Measurements from ENCODE around the gene PARVA. TPM values are rescaled to one million over a fixed set of nuclear protein-coding genes. Genes with fewer than 3 reads are reported as not detected.
"Not testable (repeated sequence)": the region's sequence is repeated elsewhere in the genome, so short reads cannot be mapped to it uniquely, and the experiment has no call there.

The PARVA gene
- total RNA-seq, 2 donors from 2014 or later = not detected

GRCh38 chr11:12518606-12519385 lies 141.4 kb downstream of the PARVA start:
- H3K36me3 Mint-ChIP-seq (ENCODE audit: insufficient read depth in 2 of 2) = no peaks in the 10 kb centered on the region
- DNase-seq = no peak
- ATAC-seq (replicated peaks in 1 of 2) = no peak
- no peaks in the 10 kb centered on the region for H3K27me3 Mint-ChIP-seq (ENCODE audit: low read depth)
- no peaks in the 10 kb centered on the region for H3K9me3 Mint-ChIP-seq
- H3K27ac Mint-ChIP-seq = no peak overlapping the region
- no peaks in the 10 kb centered on the region for H3K4me1 Mint-ChIP-seq (ENCODE audit: low read depth)
- no peak overlapping the region for H3K4me3 Mint-ChIP-seq

- no peaks in the 10 kb centered on the region for H3K27me3 Mint-ChIP-seq (ENCODE audit: low read depth)
- H3K36me3 Mint-ChIP-seq (ENCODE audit: insufficient read depth in 2 of 2) = no peaks in the 10 kb centered on the region
- no peaks in the 10 kb centered on the region for H3K9me3 Mint-ChIP-seq
- no peak overlapping the region for H3K27ac Mint-ChIP-seq
- H3K4me1 Mint-ChIP-seq (ENCODE audit: low read depth) = no peaks in the 10 kb centered on the region
- ATAC-seq (replicated peaks in 1 of 2) (no peak), DNase-seq (no peak)
- H3K4me3 Mint-ChIP-seq = no peak overlapping the region
Measured at GRCh38 chr11:12520054-12520453, 142.7 kb downstream of the PARVA start.

DNA sequence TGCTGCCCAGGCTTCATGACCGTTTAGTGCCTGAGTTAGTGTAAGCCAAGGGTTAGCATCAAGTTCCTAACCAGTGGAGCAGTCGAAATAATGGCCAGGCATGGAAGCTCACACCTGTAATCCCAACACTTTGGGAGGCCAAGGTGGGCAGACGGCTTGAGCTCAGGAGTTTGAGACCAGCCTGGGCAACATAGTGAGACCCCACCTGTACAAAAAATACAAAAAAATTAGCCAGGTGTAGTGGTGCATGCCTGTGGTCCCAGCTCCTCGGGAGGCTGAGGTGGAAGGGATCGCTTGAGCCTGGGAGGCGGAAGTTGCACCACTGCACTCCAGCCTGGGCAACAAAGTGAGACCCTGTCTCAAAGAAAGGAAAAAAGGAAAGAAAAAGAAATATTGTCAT lies 143.2 kb downstream of the PARVA start:
- H3K4me3 Mint-ChIP-seq; H3K36me3 Mint-ChIP-seq (ENCODE audit: insufficient read depth in 2 of 2); H3K27ac Mint-ChIP-seq; H3K9me3 Mint-ChIP-seq; ATAC-seq (replicated peaks in 1 of 2); H3K27me3 Mint-ChIP-seq (ENCODE audit: low read depth); H3K4me1 Mint-ChIP-seq (ENCODE audit: low read depth); DNase-seq: not testable (repeated sequence)

GRCh38 chr11:12523180-12523924 lies 146.0 kb downstream of the PARVA start:
- Mint-ChIP-seq H3K36me3 (ENCODE audit: insufficient read depth in 2 of 2) (no peaks in the 10 kb centered on the region), H3K9me3 (no peaks in the 10 kb centered on the region), H3K27ac (no peak overlapping the region), H3K4me3 (no peak overlapping the region), H3K4me1 (ENCODE audit: low read depth) (no peaks in the 10 kb centered on the region), H3K27me3 (ENCODE audit: low read depth) (no peaks in the 10 kb centered on the region)
- ATAC-seq (replicated peaks in 1 of 2) (no peak), DNase-seq (no peak)

DNA sequence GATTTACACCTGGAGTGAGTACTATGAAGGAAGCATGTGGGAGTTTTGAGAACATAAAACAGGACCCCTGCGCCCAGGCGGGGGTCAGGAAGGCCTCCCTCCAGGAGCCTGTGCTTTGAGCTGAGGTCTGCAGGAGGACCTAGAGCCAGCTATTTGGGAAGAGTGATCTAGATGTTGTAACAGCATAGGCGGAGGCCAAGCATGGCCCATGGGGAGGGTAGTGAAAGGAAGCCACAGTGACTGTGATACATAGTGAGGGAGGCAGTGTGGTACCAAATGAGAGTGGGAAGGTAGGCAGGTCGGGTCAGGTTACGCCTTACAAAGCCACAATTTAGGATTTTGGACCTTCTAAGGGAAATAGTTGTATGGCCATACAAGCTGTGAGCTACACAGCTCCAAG lies 147.5 kb downstream of the PARVA start:
- H3K9me3 Mint-ChIP-seq = no peaks in the 10 kb centered on the region
- no peak overlapping the region for H3K4me3 Mint-ChIP-seq
- no peaks in the 10 kb centered on the region for H3K36me3 Mint-ChIP-seq (ENCODE audit: insufficient read depth in 2 of 2)
- no peak overlapping the region for H3K27ac Mint-ChIP-seq
- ATAC-seq (replicated peaks in 1 of 2) = no peak
- no peak for DNase-seq
- H3K27me3 Mint-ChIP-seq (ENCODE audit: low read depth) = no peaks in the 10 kb centered on the region
- no peaks in the 10 kb centered on the region for H3K4me1 Mint-ChIP-seq (ENCODE audit: low read depth)

- DNase-seq (no peak), ATAC-seq (replicated peaks in 1 of 2) (no peak)
- H3K27ac Mint-ChIP-seq = no peak overlapping the region
- no peak overlapping the region for H3K4me3 Mint-ChIP-seq
- no peaks in the 10 kb centered on the region for H3K27me3 Mint-ChIP-seq (ENCODE audit: low read depth)
- no peaks in the 10 kb centered on the region for H3K9me3 Mint-ChIP-seq
- no peaks in the 10 kb centered on the region for H3K4me1 Mint-ChIP-seq (ENCODE audit: low read depth)
- H3K36me3 Mint-ChIP-seq (ENCODE audit: insufficient read depth in 2 of 2) = no peaks in the 10 kb centered on the region
Measured at GRCh38 chr11:12525466-12526055, 148.2 kb downstream of the PARVA start.

GRCh38 chr11:12526789-12527188 lies 149.4 kb downstream of the PARVA start:
- H3K27me3 Mint-ChIP-seq (ENCODE audit: low read depth) = no peaks in the 10 kb centered on the region
- no peaks in the 10 kb centered on the region for H3K4me1 Mint-ChIP-seq (ENCODE audit: low read depth)
- H3K4me3 Mint-ChIP-seq = no peak overlapping the region
- H3K27ac Mint-ChIP-seq = no peak overlapping the region
- ATAC-seq (replicated peaks in 1 of 2) = no peak
- no peaks in the 10 kb centered on the region for H3K36me3 Mint-ChIP-seq (ENCODE audit: insufficient read depth in 2 of 2)
- H3K9me3 Mint-ChIP-seq = no peaks in the 10 kb centered on the region
- no peak for DNase-seq

- H3K27ac Mint-ChIP-seq = no peak overlapping the region
- H3K4me1 Mint-ChIP-seq (ENCODE audit: low read depth) = no peaks in the 10 kb centered on the region
- H3K9me3 Mint-ChIP-seq = no peaks in the 10 kb centered on the region
- ATAC-seq (replicated peaks in 1 of 2) (no peak), DNase-seq (no peak)
- H3K36me3 Mint-ChIP-seq (ENCODE audit: insufficient read depth in 2 of 2) = no peaks in the 10 kb centered on the region
- H3K4me3 Mint-ChIP-seq = no peak overlapping the region
- no peaks in the 10 kb centered on the region for H3K27me3 Mint-ChIP-seq (ENCODE audit: low read depth)
Measured at GRCh38 chr11:12528487-12528886, 151.1 kb downstream of the PARVA start.

DNA sequence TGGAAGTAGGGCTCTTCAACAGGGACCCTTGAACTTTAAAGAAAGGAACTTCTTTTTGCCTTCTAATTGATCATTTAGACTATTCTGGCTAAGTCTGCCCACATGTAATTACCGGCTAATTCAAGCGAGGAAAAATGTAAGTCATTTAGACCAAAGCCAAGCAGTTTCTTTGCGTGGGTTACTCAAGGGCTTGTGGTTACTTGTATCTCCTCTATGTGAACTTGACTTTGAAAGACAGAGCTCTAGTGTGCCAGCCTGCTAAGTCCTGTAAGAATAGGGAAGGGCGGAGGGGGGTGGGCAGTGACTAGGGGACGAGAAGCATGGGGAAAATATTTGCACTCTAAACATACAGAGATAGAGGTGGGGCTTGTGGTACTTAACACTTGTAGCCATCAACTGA lies 151.7 kb downstream of the PARVA start:
- no peak overlapping the region for H3K4me3 Mint-ChIP-seq
- H3K27ac Mint-ChIP-seq = no peak overlapping the region
- no peaks in the 10 kb centered on the region for H3K36me3 Mint-ChIP-seq (ENCODE audit: insufficient read depth in 2 of 2)
- no peaks in the 10 kb centered on the region for H3K4me1 Mint-ChIP-seq (ENCODE audit: low read depth)
- H3K9me3 Mint-ChIP-seq = no peaks in the 10 kb centered on the region
- no peak for DNase-seq
- no peaks in the 10 kb centered on the region for H3K27me3 Mint-ChIP-seq (ENCODE audit: low read depth)
- ATAC-seq (replicated peaks in 1 of 2) = no peak

DNA sequence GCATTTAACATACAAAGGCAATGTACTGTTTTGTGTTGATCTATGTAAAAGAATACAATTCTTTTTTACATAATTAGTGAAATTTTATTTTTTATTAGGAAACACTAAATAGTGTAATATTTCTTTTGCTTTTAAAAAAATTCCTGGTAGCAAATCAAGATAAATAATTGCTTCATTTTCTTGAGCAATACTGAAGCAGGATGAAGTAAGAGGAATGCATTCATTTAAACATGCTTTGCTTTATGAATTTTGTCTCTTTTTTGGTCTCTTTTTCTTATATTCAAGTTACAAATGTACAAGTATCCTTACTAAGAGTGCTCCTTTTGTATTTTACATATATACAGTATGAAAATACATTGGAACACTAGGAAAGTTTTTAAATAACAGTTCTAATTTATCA lies 152.4 kb downstream of the PARVA start:
- no peaks in the 10 kb centered on the region for H3K27me3 Mint-ChIP-seq (ENCODE audit: low read depth)
- H3K36me3 Mint-ChIP-seq (ENCODE audit: insufficient read depth in 2 of 2) = no peaks in the 10 kb centered on the region
- DNase-seq = no peak
- no peak for ATAC-seq (replicated peaks in 1 of 2)
- no peaks in the 10 kb centered on the region for H3K9me3 Mint-ChIP-seq
- H3K4me1 Mint-ChIP-seq (ENCODE audit: low read depth) = no peaks in the 10 kb centered on the region
- H3K4me3 Mint-ChIP-seq = no peak overlapping the region
- H3K27ac Mint-ChIP-seq = no peak overlapping the region

- no peak for DNase-seq
- H3K4me3 Mint-ChIP-seq = no peak overlapping the region
- H3K4me1 Mint-ChIP-seq (ENCODE audit: low read depth) = no peaks in the 10 kb centered on the region
- H3K9me3 Mint-ChIP-seq = no peaks in the 10 kb centered on the region
- no peak overlapping the region for H3K27ac Mint-ChIP-seq
- no peak for ATAC-seq (replicated peaks in 1 of 2)
- H3K27me3 Mint-ChIP-seq (ENCODE audit: low read depth) = peaks cover 3% of the 10 kb centered on the region
- H3K36me3 Mint-ChIP-seq (ENCODE audit: insufficient read depth in 2 of 2) = no peaks in the 10 kb centered on the region
Measured at GRCh38 chr11:12531020-12531419, 153.6 kb downstream of the PARVA start.

- no peak overlapping the region for H3K27ac Mint-ChIP-seq
- H3K36me3 Mint-ChIP-seq (ENCODE audit: insufficient read depth in 2 of 2) = no peaks in the 10 kb centered on the region
- no peak for ATAC-seq (replicated peaks in 1 of 2)
- DNase-seq = no peak
- peaks cover 10% of the 10 kb centered on the region for H3K27me3 Mint-ChIP-seq (ENCODE audit: low read depth)
- H3K4me3 Mint-ChIP-seq = no peak overlapping the region
- H3K4me1 Mint-ChIP-seq (ENCODE audit: low read depth) = no peaks in the 10 kb centered on the region
- no peaks in the 10 kb centered on the region for H3K9me3 Mint-ChIP-seq
Measured at GRCh38 chr11:12531681-12532080, 154.3 kb downstream of the PARVA start.

DNA sequence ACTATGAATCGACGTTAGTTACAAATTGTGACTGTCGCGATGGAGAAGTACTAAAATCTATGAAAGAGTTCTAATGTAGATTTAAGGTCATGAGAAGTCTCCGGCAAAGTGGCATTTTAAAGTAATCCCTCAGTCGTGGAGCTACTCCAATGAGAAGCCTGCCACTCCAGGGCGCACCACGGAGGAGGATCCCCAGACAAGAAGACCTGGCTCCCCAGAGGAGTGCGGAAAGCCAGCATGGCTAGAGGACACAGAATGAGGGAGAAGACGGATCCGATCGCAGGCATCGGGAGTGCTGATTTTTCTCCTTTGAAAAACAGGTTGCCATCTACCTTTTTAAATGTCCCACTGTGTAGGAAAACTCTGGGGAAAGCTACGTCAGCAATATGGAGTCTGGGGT lies 155.2 kb downstream of the PARVA start:
- Mint-ChIP-seq H3K4me3 (no peak overlapping the region), H3K27ac (no peak overlapping the region), H3K36me3 (ENCODE audit: insufficient read depth in 2 of 2) (no peaks in the 10 kb centered on the region), H3K9me3 (no peaks in the 10 kb centered on the region), H3K27me3 (ENCODE audit: low read depth) (peaks cover 16% of the 10 kb centered on the region), H3K4me1 (ENCODE audit: low read depth) (no peaks in the 10 kb centered on the region)
- ATAC-seq (replicated peaks in 1 of 2) (no peak), DNase-seq (no peak)

Measured in activated T-cell treated with anti-CD3 and anti-CD28 coated beads, Interleukin-2, amount 50 U/mL, for 72 hours (primary cell).